ENCODE measurements around the gene SMAD6.

SMAD6 gene

GRCh38 chr15:66831289-66831688 lies 129.3 kb downstream of the SMAD6 start:
- no peak overlapping the region for H3K4me3 ChIP-seq (ENCODE audit: low read depth in 1 of 2, low read length in 2 of 2)
- H3K4me1 ChIP-seq (ENCODE audit: control insufficient read depth in 1 of 2, insufficient read depth in 2 of 2, low read length in 2 of 2), result no peaks in the 10 kb centered on the region
- H3K9me3 ChIP-seq (ENCODE audit: control insufficient read depth in 1 of 2, low read length in 2 of 2), result no peaks in the 10 kb centered on the region
- H3K27me3 ChIP-seq (ENCODE audit: low read depth, low read length), result no peaks in the 10 kb centered on the region
- H3K36me3 ChIP-seq (ENCODE audit: control insufficient read depth in 1 of 2, insufficient read depth in 2 of 2, low read length in 2 of 2), result no peaks in the 10 kb centered on the region
- H3K27ac ChIP-seq (ENCODE audit: low read length), result no peak overlapping the region

GRCh38 chr15:66831801-66832390 lies 129.9 kb downstream of the SMAD6 start:
- H3K4me1 ChIP-seq (ENCODE audit: control insufficient read depth in 1 of 2, insufficient read depth in 2 of 2, low read length in 2 of 2), result no peaks in the 10 kb centered on the region
- H3K9me3 ChIP-seq (ENCODE audit: control insufficient read depth in 1 of 2, low read length in 2 of 2), result no peaks in the 10 kb centered on the region
- no peak overlapping the region for H3K4me3 ChIP-seq (ENCODE audit: low read depth in 1 of 2, low read length in 2 of 2)
- H3K27me3 ChIP-seq (ENCODE audit: low read depth, low read length), result no peaks in the 10 kb centered on the region
- H3K36me3 ChIP-seq (ENCODE audit: control insufficient read depth in 1 of 2, insufficient read depth in 2 of 2, low read length in 2 of 2), result no peaks in the 10 kb centered on the region
- no peak overlapping the region for H3K27ac ChIP-seq (ENCODE audit: low read length)
